NCI-H2081 (cell line): ENCODE measurements around the gene SPATA16.
"Not testable (repeated sequence)": the region's sequence is repeated elsewhere in the genome, so short reads cannot be mapped to it uniquely, and the experiment has no call there.

Source experiments
- DNase-seq, 2 experiments: peaks; one replicate each; lab custom pipeline; 2025; lab: John Stamatoyannopoulos, UW

Gene SPATA16

DNA sequence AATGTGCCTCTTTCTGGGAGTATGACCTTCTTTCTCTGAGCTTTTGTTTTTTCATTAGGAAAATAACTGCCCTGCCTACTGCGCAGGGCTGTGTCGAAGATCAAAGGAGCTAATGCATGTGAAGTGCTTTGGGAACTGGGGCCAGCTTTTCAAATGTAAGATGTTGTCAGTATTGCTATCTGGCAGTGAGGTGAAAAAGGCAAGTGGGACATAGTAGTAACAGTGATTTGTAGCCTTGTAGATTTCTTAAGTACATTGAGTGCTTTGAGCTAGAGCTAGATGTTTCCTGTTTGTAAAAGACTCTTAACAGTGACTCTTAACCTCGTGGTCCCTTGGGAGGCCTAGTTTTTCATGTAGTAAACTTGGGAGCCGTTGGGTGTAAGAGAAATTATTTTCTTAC is 264.0 kb downstream of the SPATA16 start:
- no peak for DNase-seq

DNA sequence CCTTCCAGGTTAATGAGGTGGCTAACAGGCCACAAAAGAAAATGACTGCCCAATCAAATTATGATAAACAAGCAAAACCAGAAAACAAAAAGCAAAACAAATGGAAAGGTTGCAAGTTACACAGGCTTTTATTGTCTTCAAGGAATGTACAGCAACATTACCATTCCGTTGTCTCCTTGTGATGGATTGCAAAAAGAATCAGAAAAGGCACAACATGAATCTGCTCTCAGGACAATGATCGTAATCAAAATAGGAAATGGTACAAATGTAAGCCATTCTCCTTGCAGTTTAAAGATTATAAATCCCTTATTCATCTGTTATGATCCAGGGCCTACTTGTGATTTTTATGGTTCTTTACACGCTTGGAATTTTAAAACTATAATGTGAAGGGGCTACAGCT is 264.7 kb downstream of the SPATA16 start:
- DNase-seq: no peak

DNA sequence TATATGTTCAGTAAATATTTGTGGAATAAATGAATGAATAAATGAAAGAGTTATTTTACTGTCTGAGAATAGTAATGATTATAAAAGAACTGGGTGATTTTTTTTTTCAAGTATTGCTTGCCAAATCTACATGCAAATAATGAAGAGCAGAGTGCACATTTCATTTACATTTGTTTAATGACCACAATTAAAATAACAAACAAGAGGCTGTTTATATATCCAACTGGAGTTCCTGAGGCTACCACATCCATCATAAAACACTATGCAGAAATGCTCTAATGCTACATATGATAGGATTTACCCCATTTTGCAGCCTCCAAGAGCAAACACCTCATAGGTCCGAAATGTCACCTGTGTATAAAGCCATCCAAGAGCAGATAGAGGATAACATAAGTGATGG is 266.0 kb downstream of the SPATA16 start:
- no peak for DNase-seq

DNA sequence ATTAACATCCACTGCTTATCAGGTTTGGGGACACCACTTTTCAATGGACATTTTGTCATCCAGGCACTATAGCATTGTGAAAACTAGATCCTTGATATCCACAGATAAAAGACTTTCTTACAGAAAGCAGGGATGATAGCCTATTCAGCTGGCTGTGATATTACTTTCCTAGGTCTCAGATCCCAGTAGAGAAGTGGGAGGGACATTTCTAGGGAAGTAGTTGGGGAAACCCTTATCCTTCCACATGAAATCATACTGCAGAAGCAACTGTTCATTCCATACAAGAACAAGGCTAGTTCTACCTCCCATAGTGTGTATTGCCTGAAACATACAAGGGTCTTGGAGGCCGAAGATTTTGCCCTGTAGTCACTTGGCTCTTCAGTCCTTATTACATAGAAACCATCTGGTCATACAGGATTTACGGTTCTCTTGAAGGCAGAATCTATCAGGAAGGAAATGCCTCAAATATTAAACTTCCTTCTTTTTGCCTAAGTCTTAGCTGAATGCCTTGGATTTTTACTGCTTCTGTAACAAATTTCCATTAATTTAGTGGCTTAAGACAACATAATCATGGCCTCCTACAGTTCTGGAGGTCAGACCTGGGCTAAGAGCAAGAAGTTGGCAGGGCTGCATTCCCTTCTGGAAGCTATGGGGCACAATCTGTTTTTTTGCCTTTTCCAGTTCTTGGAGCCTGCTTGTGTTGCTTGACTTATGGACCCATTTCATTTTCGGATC is 271.1 kb downstream of the SPATA16 start:
- no peak for DNase-seq

DNA sequence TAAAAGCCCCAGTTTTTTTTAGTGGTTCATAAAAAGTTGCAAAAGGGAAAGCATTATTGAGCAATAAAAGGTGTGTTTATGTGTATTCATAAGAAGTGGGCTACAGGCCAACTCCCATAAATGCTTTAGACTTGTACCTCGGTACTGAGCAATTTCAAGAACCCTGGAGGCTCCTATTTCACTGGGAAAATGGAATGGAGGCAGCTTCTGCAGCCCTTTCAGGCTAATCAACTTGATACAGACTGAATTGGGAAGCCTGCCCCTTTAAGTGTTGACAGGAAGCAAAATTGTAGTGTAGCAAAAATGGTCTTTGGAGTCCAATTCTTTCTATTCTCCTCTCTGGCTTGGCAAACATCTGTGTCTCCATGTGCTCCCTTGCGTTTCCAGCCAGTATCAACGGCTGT is 271.7 kb downstream of the SPATA16 start:
- peak in 1 of 2 experiments; percentile 60 for DNase-seq

DNA sequence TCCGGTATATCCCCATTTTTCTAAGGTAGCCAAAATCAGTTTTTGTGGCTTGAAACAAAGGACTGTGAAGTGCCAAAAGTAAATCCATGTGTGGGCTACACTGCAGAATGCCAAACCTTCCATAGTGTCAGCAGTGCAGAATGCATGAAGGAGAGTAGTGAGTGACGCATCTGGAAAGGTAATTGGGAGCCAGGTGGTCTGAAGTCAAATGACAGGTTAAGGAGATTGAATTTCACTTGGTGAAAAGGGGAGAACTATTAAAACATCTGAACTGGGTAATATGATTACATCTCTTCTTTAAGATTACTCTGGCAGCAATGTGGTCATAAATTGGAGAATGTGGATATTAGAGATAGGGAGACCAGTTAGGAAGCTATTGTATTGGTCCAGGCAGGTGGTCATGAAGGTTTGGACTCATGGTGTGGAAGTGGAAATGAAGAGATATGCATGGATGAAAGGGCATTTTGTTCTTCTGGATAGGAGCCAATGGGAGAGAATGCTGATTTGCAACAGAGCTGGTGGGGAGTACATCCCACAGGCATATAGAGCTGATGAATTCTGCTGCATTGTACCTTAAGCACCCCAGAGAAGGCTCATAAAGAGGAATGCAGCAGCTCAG is 272.3 kb downstream of the SPATA16 start:
- DNase-seq: peak; percentile 28 to 79

DNA sequence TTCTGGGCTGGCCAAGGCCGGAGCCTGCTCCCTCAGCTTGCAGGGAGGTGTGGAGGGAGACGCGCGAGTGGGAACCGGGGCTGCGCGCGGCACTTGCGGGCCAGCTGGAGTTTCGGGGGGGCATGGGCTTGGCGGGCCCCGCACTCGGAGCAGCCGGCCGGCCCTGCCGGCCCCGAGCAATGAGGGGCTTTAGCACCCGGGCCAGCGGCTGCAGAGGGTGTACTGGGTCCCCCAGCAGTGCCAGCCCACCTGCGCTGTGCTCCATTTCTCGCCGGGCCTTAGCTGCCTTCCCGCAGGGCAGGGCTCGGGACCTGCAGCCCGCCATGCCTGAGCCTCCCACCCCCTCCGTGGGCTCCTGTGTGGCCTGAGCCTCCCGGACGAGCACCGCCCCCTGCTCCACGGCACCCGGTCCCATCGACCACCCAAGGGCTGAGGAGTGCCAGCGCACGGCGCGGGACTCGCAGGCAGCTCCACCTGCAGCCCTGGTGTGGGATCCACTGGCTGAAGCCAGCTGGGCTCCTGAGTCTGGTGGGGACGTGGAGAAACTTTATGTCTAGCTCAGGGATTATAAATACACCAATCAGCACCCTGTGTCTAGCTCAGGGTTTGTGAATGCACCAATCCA is 274.2 kb downstream of the SPATA16 start:
- not testable (repeated sequence) for DNase-seq

DNA sequence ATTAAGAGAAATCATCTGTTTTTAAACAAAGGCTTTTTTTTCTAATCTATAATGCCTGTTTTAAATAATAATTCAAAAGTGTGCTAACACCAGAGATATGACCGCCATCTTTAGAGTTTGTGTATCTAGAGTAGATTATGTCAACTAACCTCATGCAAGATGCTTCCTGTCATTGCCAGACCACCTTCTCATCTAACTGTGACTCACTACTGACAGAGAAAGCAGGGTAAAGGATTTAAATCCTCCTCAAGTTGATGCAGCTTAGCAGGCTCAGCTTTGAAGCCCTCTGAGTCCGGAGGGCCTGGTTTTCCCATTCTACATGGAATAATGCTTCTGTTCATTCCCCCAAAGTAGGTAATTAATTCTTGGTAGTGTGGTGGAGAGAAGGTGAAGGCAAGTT is 282.0 kb downstream of the SPATA16 start:
- DNase-seq: no peak

DNA sequence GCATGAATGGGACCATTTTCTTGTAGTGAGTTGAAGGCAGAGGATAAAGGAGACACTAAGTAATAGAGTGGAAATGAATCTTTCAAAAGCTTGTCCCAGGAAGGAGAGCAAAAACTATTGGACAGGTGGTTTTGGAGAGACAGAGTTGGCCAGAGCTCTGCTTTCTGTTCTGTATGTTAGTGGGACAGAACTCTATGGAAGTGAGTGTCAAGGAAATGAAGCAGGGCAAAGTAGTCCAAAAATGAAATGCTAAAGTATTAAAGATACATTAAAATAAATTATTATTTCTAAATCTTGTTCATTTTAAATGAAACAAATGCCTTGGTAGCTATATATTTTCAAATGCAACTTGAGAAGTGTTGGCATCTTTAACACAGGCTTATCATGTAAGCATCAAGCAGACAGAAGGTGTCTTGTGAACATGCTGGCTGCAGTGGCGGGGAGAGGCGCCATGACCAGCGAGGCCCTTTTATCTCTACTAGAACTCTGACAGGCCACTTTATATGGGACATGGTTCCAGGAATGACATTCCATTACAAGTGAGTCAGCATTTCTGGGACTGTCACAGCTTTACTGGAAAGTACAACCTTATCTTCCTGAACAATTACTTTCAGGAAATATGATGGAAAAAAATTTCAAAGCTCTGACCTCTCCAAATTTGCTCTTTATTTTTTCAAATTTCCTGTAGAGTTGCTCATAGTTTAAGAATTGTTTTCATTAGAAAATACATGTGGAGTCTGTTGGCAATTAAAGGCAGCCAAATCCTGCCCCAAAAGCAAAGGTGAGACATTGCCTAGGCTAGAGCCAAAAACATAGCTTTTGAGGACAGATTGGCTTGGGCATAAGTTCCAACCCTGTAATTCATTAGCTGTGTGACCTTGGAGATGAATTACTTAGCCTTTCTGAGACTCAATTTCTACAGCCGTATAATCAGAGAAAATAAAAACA is 284.0 kb downstream of the SPATA16 start:
- DNase-seq: no peak

DNA sequence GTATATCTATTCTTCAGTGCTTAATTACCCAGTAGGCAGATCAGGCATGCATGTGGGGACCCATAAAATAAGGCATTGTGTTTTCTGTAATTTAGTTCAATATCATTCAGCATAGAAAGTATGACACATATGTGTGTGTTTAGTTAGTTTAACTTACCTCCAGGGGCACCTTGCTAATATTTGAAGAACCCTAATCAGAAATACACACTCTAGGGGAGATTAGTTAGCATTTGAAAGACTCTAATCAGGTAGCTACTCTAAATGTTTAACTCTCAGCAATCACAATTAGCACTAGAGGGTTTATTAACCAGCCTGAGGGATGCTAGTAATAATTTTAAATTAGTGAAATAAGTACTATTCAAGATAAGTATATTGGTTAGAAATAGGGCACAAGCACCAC is 286.0 kb downstream of the SPATA16 start:
- DNase-seq: no peak

DNA sequence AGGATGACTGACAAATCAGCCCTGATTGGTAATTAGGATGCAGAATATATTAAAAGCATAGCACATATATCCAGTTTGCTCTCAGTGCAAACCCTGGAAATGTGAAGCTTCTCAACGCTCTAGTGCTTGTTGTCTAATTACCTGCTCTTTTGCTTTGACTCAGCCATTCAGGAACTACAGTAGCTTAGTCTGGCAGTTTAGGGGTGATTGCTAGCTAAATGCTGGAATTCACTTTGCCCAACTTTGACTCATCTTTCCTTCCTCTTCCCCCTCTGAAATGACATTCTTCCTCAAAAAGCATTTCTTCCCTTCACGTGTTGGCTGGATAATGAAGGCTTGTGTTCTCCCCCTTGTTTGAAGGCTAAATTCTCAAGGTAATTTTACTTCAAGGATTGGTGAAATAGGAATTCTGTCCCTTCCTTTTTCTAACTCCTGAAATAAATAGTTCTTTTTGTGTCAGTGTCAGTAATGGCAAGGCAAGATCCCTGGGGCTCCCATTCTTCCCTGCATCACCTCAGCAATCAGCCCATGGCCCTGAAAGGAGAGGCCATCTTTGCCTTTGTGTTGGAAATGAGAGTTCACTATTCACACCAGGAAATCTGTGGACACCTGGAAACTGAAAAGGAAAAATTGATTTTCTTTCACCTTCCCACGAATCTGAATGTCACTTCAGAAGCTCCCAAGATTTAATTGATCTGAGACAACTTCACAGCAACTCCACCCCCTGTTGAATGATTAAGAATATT is 286.9 kb downstream of the SPATA16 start:
- DNase-seq: no peak

DNA sequence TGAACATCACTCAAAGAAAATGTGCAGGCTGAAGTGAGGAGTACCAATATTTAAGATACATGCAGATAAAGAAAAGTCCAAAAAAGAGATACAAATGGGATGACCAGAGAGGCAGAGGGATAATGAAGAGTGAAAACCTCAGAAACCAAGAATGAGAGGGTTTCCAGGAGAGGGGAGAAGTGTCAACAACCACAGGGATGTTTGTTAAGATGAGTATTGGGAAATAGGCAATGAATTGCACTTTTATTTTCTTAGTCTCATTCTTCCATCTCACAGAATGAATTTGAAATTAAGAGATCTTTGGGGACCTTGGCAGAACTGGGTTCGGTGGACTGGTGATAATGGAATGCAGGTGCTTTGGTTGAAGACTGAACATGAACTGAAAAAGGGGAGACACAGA is 288.0 kb downstream of the SPATA16 start:
- no peak for DNase-seq

DNA sequence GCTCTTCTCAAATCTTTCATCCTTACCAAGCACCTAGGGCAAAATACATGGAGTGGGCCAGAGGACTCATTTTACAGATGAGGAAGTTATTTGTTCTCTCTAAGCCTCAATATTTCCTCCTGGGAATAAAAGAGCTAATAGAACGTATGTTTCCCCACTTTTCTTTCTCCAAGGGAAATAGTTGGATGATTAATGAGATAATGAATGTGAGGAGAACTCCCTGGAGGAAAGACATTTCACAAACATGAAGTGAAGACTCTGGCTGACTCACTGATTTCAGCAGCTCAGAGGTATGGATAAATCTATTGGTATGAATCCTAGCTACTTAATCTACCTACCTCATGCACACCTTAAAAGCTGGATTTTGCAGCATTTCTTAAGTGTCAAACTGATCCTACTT is 292.1 kb downstream of the SPATA16 start:
- no peak for DNase-seq

DNA sequence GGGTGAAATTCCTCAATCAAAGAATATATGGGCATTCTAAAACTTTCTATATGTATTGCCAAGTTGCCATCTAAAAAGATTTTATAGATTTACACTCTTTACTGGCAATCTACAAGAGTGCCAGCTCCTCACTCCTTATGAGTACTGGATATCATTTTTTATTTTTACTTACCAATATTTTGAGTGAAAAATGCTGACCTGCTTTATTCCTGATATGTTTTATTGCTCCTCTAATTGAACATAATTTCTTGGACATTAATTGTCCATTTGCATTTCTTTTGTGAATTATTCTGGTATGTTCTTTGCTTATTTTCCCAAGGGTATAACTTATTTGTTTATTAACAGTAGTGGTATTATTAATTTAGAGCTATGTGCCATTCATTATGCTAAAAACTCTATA is 293.7 kb downstream of the SPATA16 start:
- DNase-seq: no peak

DNA sequence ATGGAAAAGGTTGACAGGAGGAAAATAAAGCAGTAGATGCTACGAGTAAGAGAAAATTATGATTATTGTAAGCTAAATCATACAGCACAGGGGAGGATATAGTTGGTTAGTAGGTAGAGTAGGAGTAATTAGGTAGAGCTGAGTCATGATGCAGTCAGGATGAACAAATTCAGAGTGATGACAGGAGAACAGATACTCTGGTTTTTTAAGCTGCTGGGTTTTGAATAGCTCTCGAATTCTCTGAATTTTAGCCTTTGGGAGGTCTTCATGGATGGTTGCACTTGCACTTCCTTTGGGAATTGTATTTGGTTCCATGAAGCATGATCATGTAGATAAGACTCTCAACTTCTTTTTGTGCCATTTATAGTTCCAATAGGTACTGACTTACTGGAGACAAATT is 294.3 kb downstream of the SPATA16 start:
- no peak for DNase-seq

DNA sequence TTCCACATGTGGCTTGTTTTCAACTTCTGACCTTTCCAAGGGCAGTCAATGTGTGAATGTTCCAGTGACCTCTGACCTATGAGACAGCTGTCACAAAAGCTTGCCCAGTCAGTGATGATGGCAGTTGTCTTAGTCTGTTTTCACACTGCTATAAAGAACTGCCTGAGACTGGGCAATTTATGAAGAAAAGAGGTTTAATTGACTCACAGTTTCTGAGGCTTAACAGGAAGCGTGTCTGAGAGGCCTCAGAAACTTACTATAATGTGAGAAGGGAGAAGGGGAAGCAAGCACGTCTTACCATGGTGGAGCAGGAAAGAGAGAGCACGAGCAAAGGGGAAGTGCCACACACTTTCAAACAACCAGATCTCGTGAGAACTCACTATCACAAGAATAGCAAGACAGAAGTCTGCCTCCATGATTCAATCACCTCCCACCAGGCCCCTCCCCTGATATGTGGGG is 294.9 kb downstream of the SPATA16 start:
- DNase-seq: no peak

DNA sequence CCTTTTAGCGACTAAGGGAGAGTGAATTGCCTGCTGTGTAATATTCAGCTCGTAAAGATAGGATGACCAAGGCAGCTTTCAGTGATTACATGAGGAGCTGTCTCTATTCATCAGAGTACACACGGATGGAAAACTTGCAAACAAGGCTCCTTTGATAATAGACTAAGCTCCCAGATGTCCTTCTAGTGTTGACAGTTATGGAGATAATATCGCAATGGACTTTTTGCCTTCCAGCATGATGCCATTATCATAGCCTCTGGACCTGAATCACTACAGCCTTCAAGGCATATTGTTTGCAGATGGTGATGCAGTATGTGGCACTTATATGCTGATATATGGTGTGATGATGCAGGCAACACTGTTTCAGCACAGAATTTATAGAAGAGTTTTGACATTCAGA is 296.6 kb downstream of the SPATA16 start:
- DNase-seq: no peak

DNA sequence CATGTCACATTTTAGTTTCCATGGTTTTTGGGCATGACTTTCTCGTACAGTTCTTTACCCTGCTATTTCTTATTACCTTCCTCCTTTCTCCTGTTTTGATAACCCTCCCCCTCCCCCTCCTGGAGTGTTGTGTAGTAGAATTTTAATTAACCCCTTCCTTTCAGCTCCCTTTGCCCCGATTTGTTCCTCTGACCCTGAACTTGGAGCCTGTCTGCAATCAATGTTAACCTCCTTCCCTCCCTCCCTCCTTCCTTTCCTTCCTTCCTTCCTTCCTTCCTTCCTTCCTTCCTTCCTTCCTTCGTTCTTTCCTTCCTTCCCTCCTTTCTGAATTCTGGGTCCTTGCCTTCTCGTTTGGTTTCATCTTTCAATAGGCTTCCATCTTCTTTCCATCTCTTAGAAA is 300.1 kb downstream of the SPATA16 start:
- no peak for DNase-seq

DNA sequence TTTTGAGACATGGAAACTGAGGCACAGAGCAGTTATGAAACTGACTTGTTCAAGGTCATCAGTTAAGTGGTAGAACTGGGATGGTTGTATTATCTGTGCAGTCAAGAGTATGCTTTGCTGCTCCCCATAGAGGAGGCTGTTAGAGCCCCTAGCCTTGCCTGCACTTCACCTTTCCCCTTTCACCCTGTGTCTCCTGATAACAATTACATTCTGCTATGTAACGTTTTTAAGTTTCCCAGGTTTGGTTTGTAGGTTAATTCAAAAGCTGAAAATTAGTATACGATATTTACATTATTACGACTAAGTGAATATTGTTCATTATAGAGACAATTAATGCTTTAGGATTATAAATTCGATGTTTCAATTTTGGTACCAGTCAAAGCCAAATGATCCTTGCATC is 300.6 kb downstream of the SPATA16 start:
- no peak for DNase-seq

DNA sequence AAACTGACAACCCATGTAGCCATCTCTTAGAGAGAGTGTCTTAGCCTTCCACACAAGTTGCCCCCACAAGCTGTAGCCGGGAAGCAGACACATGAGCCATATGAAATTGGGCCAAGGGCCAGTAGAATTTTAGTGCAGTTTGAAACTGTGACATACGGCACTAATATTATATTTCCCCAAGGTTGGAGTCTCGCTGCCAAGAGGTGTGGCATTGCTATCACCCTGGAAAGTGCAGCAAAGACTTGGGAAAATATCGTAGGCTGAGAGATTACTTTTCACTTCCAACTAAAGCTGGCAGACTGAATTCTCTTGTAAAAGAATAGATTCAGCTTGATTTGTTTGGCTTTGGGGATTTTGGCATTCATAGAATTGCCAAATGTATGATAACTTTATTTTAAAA is 301.4 kb downstream of the SPATA16 start:
- no peak for DNase-seq
